Adipose tissue (tissue), 3 donors: Measurements from ENCODE around the gene NCK2. TPM values are rescaled to one million over a fixed set of nuclear protein-coding genes. Genes with fewer than 3 reads are reported as not detected.

ENCODE experiments used
- H3K27ac ChIP-seq: one replicate; pipeline ENCODE4 v1.5.1; 2013; ENCODE audit warnings: low read depth, low read length
- WGBS, 3 donors: extraction: QIAGEN DNeasy Blood & Tissue Kit; methylation state at CpG; one replicate each; pipeline ENCODE4 v1.1.7; 2013; 5-methylcytosine and 5-hydroxymethylcytosine counted together
- polyA plus RNA-seq, 3 donors: library from polyadenylated mRNA; stranded (reverse); fragments of 200-250 nt; gene quantifications; one replicate each; pipeline ENCODE4 v1.2.3, GENCODE V29; 2013
- donor health status: healthy with polysubstance abuse.
- donor health status: Bipolar disorder and iron deficiency.
- donor health status: healthy.

The NCK2 gene
- polyA plus RNA-seq, 3 donors: 26.6 to 30.8 (median 27.2) TPM

- no peak overlapping the region for H3K27ac ChIP-seq
- WGBS, 3 donors: 60 to 72% (median 67%) methylated on average over 6 of the region's 6 CpGs
Observed at GRCh38 chr2:105732955-105733607, 11.6 kb upstream of the NCK2 start.

GRCh38 chr2:105733875-105734274, 10.8 kb upstream of the NCK2 start:
- H3K27ac ChIP-seq: no peak overlapping the region
- 81 to 88% (median 82%) methylated on average over 5 of the region's 5 CpGs for WGBS, 3 donors

GRCh38 chr2:105734762-105735538, 9.8 kb upstream of the NCK2 start:
- 68 to 74% (median 73%) methylated on average over 4 of the region's 4 CpGs for WGBS, 3 donors
- H3K27ac ChIP-seq: no peak overlapping the region

GRCh38 chr2:105736145-105736544, 8.6 kb upstream of the NCK2 start:
- 85 to 98% (median 94%) methylated on average over 6 of the region's 6 CpGs for WGBS, 3 donors
- no peak overlapping the region for H3K27ac ChIP-seq

- 75 to 86% (median 85%) methylated on average over 6 of the region's 6 CpGs for WGBS, 3 donors
- no peak overlapping the region for H3K27ac ChIP-seq
Observed at GRCh38 chr2:105737980-105738657, 6.6 kb upstream of the NCK2 start.

- no peak overlapping the region for H3K27ac ChIP-seq
- WGBS, 3 donors: 48 to 56% (median 50%) methylated on average over 6 of the region's 6 CpGs
Observed at GRCh38 chr2:105738658-105739241, 6.0 kb upstream of the NCK2 start.

- WGBS, 3 donors: 81 to 83% (median 83%) methylated on average over 8 of the region's 8 CpGs
- H3K27ac ChIP-seq: no peak overlapping the region
Observed at GRCh38 chr2:105739426-105739825, 5.3 kb upstream of the NCK2 start.

- H3K27ac ChIP-seq: no peak overlapping the region
- 86 to 92% (median 87%) methylated on average over 7 of the region's 7 CpGs for WGBS, 3 donors
Observed at GRCh38 chr2:105739944-105740530, 4.7 kb upstream of the NCK2 start.

- H3K27ac ChIP-seq: no peak overlapping the region
- WGBS, 3 donors: 85 to 95% (median 89%) methylated on average over 3 of the region's 3 CpGs
Observed at GRCh38 chr2:105741174-105741573, 3.5 kb upstream of the NCK2 start.

GRCh38 chr2:105741617-105742016, 3.1 kb upstream of the NCK2 start:
- H3K27ac ChIP-seq: no peak overlapping the region
- WGBS, 3 donors: 95 to 97% (median 97%) methylated on average over 4 of the region's 4 CpGs

- peak overlapping the region; percentile 11 for H3K27ac ChIP-seq
- WGBS, 3 donors: 2 to 4% (median 3%) methylated on average over 37 to 74 of the region's 75 CpGs
Observed at GRCh38 chr2:105744091-105744908, 412 bp upstream of the NCK2 start.

- H3K27ac ChIP-seq: no peak overlapping the region
- 27 to 31% (median 28%) methylated on average over 23 of the region's 23 CpGs for WGBS, 3 donors
Observed at GRCh38 chr2:105746177-105747080, 1.7 kb downstream of the NCK2 start.

GRCh38 chr2:105747254-105747894, 2.7 kb downstream of the NCK2 start:
- 71 to 73% (median 71%) methylated on average over 13 of the region's 13 CpGs for WGBS, 3 donors
- H3K27ac ChIP-seq: no peak overlapping the region

GRCh38 chr2:105747991-105748390, 3.3 kb downstream of the NCK2 start:
- WGBS, 3 donors: 62 to 75% (median 75%) methylated on average over 4 of the region's 4 CpGs
- no peak overlapping the region for H3K27ac ChIP-seq

GRCh38 chr2:105748566-105748965, 3.9 kb downstream of the NCK2 start:
- H3K27ac ChIP-seq: no peak overlapping the region

GRCh38 chr2:105749583-105750400, 5.1 kb downstream of the NCK2 start:
- 81 to 86% (median 81%) methylated on average over 18 of the region's 18 CpGs for WGBS, 3 donors
- H3K27ac ChIP-seq: no peak overlapping the region

More at GRCh38 chr2:105748566-105748965, 3.9 kb downstream of the NCK2 start:
- 72 to 75% (median 73%) methylated on average over 1 of the region's 1 CpG for WGBS, 3 donors
